Ectodermal cell (in vitro differentiated cells): Measurements from ENCODE around the gene ATP6V0A1.

ENCODE experiments used
- H3K27ac ChIP-seq: 2 replicates; pipeline ENCODE4 v1.7.0; 2013; ENCODE audit warnings: mild to moderate bottlenecking, low read depth, low read length; ENCODE audit not compliant: insufficient read depth, poor library complexity, severe bottlenecking
- H3K27me3 ChIP-seq: 2 replicates; pipeline ENCODE4 v1.7.0; 2013; ENCODE audit warnings: mild to moderate bottlenecking, low read length; ENCODE audit not compliant: insufficient read depth, control insufficient read depth, poor library complexity, severe bottlenecking
- H3K36me3 ChIP-seq: one replicate; pipeline ENCODE4 v1.7.0; 2013; ENCODE audit warnings: low read length; ENCODE audit not compliant: control insufficient read depth, insufficient read depth
- H3K4me1 ChIP-seq: one replicate; pipeline ENCODE4 v1.7.0; 2013; ENCODE audit warnings: low read length; ENCODE audit not compliant: control insufficient read depth, insufficient read depth
- H3K4me3 ChIP-seq: 2 replicates; pipeline ENCODE4 v1.7.0; 2013; ENCODE audit warnings: low read depth, low read length, control low read depth; ENCODE audit not compliant: insufficient read depth
- H3K9me3 ChIP-seq: 2 replicates; pipeline ENCODE4 v1.7.0; 2013; ENCODE audit warnings: mild to moderate bottlenecking, low read length, moderate library complexity; ENCODE audit not compliant: control insufficient read depth
- WGBS, 2 experiments: methylation state at CpG; one replicate each; pipeline ENCODE4 v1.1.7; 2013; ENCODE audit warnings: missing lambda C conversion rate in 2 of 2; 5-methylcytosine and 5-hydroxymethylcytosine counted together

Gene ATP6V0A1

GRCh38 chr17:42507671-42508070 is 49.0 kb downstream of the ATP6V0A1 start:
- H3K36me3 ChIP-seq, result peaks cover 9% of the 10 kb centered on the region
- H3K4me1 ChIP-seq, result no peaks in the 10 kb centered on the region
- H3K27me3 ChIP-seq, result no peaks in the 10 kb centered on the region
- H3K27ac ChIP-seq, result no peak overlapping the region
- H3K9me3 ChIP-seq, result no peaks in the 10 kb centered on the region
- no peak overlapping the region for H3K4me3 ChIP-seq
- 91 to 97% methylated on average over 4 of the region's 4 CpGs for WGBS, 2 experiments

- H3K27ac ChIP-seq, result no peak overlapping the region
- 89 to 93% methylated on average over 12 of the region's 12 CpGs for WGBS, 2 experiments
- no peaks in the 10 kb centered on the region for H3K4me1 ChIP-seq
- no peaks in the 10 kb centered on the region for H3K9me3 ChIP-seq
- no peaks in the 10 kb centered on the region for H3K27me3 ChIP-seq
- no peak overlapping the region for H3K4me3 ChIP-seq
- peaks cover 9% of the 10 kb centered on the region for H3K36me3 ChIP-seq
These were observed 49.9 kb downstream of the ATP6V0A1 start for GRCh38 chr17:42508426-42509165.

GRCh38 chr17:42509409-42509808 is 50.7 kb downstream of the ATP6V0A1 start:
- 94 to 99% methylated on average over 5 of the region's 5 CpGs for WGBS, 2 experiments
- Histone ChIP-seq H3K4me1 (peaks cover 5% of the 10 kb centered on the region), H3K27me3 (no peaks in the 10 kb centered on the region), H3K36me3 (peaks cover 9% of the 10 kb centered on the region), H3K27ac (no peak overlapping the region), H3K4me3 (no peak overlapping the region), H3K9me3 (no peaks in the 10 kb centered on the region)

GRCh38 chr17:42509841-42510240 is 51.2 kb downstream of the ATP6V0A1 start:
- 93 to 94% methylated on average over 2 of the region's 2 CpGs for WGBS, 2 experiments
- Histone ChIP-seq H3K4me3 (no peak overlapping the region), H3K4me1 (peaks cover 7% of the 10 kb centered on the region), H3K9me3 (no peaks in the 10 kb centered on the region), H3K27ac (no peak overlapping the region), H3K36me3 (peaks cover 9% of the 10 kb centered on the region), H3K27me3 (no peaks in the 10 kb centered on the region)

GRCh38 chr17:42512246-42512645 is 53.6 kb downstream of the ATP6V0A1 start:
- no peaks in the 10 kb centered on the region for H3K27me3 ChIP-seq
- no peak overlapping the region for H3K27ac ChIP-seq
- no peak overlapping the region for H3K4me3 ChIP-seq
- whole genome bisulfite sequencing, 2 experiments, result 93 to 94% methylated on average over 9 of the region's 9 CpGs
- no peaks in the 10 kb centered on the region for H3K9me3 ChIP-seq
- peaks cover 7% of the 10 kb centered on the region for H3K4me1 ChIP-seq
- H3K36me3 ChIP-seq, result peaks cover 9% of the 10 kb centered on the region

GRCh38 chr17:42512733-42513251 is 54.1 kb downstream of the ATP6V0A1 start:
- H3K27me3 ChIP-seq, result no peaks in the 10 kb centered on the region

GRCh38 chr17:42513686-42514085 is 55.0 kb downstream of the ATP6V0A1 start:
- 95 to 97% methylated on average over 11 of the region's 11 CpGs for WGBS, 2 experiments
- Histone ChIP-seq H3K36me3 (peaks cover 2% of the 10 kb centered on the region), H3K9me3 (no peaks in the 10 kb centered on the region), H3K4me1 (peaks cover 15% of the 10 kb centered on the region), H3K4me3 (no peak overlapping the region), H3K27ac (peak overlapping the region; percentile 26), H3K27me3 (no peaks in the 10 kb centered on the region)

More at GRCh38 chr17:42512733-42513251, 54.1 kb downstream of the ATP6V0A1 start:
- Histone ChIP-seq H3K4me1 (peaks cover 7% of the 10 kb centered on the region), H3K9me3 (no peaks in the 10 kb centered on the region), H3K4me3 (no peak overlapping the region), H3K36me3 (peaks cover 9% of the 10 kb centered on the region), H3K27ac (no peak overlapping the region)
- 93% methylated on average over 6 of the region's 6 CpGs for WGBS, 2 experiments

- Histone ChIP-seq H3K4me1 (peaks cover 21% of the 10 kb centered on the region), H3K4me3 (no peak overlapping the region), H3K36me3 (no peaks in the 10 kb centered on the region), H3K9me3 (no peaks in the 10 kb centered on the region), H3K27ac (no peak overlapping the region), H3K27me3 (no peaks in the 10 kb centered on the region)
- WGBS, 2 experiments, result 93 to 94% methylated on average over 11 of the region's 11 CpGs
These were observed 55.6 kb downstream of the ATP6V0A1 start for GRCh38 chr17:42514279-42514678.

GRCh38 chr17:42514867-42515266 is 56.2 kb downstream of the ATP6V0A1 start:
- H3K27me3 ChIP-seq, result no peaks in the 10 kb centered on the region
- WGBS, 2 experiments, result 81 to 85% methylated on average over 8 of the region's 8 CpGs
- no peaks in the 10 kb centered on the region for H3K9me3 ChIP-seq
- H3K27ac ChIP-seq, result no peak overlapping the region
- peaks cover 27% of the 10 kb centered on the region for H3K4me1 ChIP-seq
- H3K36me3 ChIP-seq, result no peaks in the 10 kb centered on the region
- no peak overlapping the region for H3K4me3 ChIP-seq

- WGBS, 2 experiments, result 34 to 38% methylated on average over 9 of the region's 9 CpGs
- H3K36me3 ChIP-seq, result no peaks in the 10 kb centered on the region
- no peak overlapping the region for H3K27ac ChIP-seq
- H3K27me3 ChIP-seq, result no peaks in the 10 kb centered on the region
- H3K4me3 ChIP-seq, result no peak overlapping the region
- peaks cover 51% of the 10 kb centered on the region for H3K4me1 ChIP-seq
- no peaks in the 10 kb centered on the region for H3K9me3 ChIP-seq
These were observed 58.8 kb downstream of the ATP6V0A1 start for GRCh38 chr17:42517516-42517915.
